H1 (cell line): ENCODE results near the gene TRIM61. TPM values are rescaled to one million over a fixed set of nuclear protein-coding genes. Genes with fewer than 3 reads are reported as not detected.
A peak's percentile ranks its signal among the peaks of the same experiment; 100 is the strongest.

Experiments used
- CTCF ChIA-PET: fragments of 300-600 bp; sonication (Branson Sonifier 250); formaldehyde crosslinking; loops from one replicate; lab custom pipeline; 2021; ENCODE audit not compliant: partially characterized antibody; lab: Charles Lee
- POLR2A ChIA-PET: fragments of 300-600 bp; sonication (Branson Sonifier 250); formaldehyde crosslinking; loops from one replicate; lab custom pipeline; 2021; ENCODE audit warnings: inconsistent platforms; ENCODE audit not compliant: partially characterized antibody; lab: Charles Lee
- DNase-seq, 2 experiments: peaks; one replicate each; pipeline versions ENCODE4 v3.0.0 to v3.0.0-alpha.2; 2010 to 2022; ENCODE audit warnings: low spot score in 2 of 2, low read depth in 1 of 2, mixed read lengths in 1 of 2
- FAIRE-seq: peaks from 2 replicates; lab custom pipeline; 2011; peaks lifted over from hg19 to GRCh38; lab: Jason Lieb, UNC
- H2AFZ ChIP-seq: 2 replicates; pipeline ENCODE4 v1.8.1; 2012; ENCODE audit warnings: low read length, inconsistent platforms
- H2AK5ac ChIP-seq: 2 replicates; pipeline ENCODE4 v1.6.1; 2013; ENCODE audit warnings: low read depth, low read length
- H2BK120ac ChIP-seq: replicated peaks from 2 replicates; pipeline ENCODE3; 2013; ENCODE audit warnings: low read depth, low read length, inconsistent platforms
- H2BK12ac ChIP-seq: 2 replicates; pipeline ENCODE4 v1.6.1; 2013; ENCODE audit warnings: low read depth, low read length
- H2BK15ac ChIP-seq: 2 replicates; pipeline ENCODE4 v1.6.1; 2013; ENCODE audit warnings: low read length
- H2BK20ac ChIP-seq: 2 replicates; pipeline ENCODE4 v1.6.1; 2013; ENCODE audit warnings: low read length
- H2BK5ac ChIP-seq: 2 replicates; pipeline ENCODE4 v1.6.1; 2013; ENCODE audit warnings: low read depth, low read length
- H3K14ac ChIP-seq: 2 replicates; pipeline ENCODE4 v1.6.1; 2013; ENCODE audit warnings: inconsistent platforms; ENCODE audit not compliant: insufficient read length
- H3K18ac ChIP-seq: 2 replicates; pipeline ENCODE4 v1.6.1; 2013; ENCODE audit warnings: low read length; ENCODE audit errors: extremely low read depth
- H3K23ac ChIP-seq: 2 replicates; pipeline ENCODE4 v1.6.1; 2013; ENCODE audit warnings: inconsistent platforms; ENCODE audit not compliant: insufficient read length
- H3K23me2 ChIP-seq: 2 replicates; pipeline ENCODE4 v1.6.1; 2013; ENCODE audit warnings: low read depth, low read length
- H3K27ac ChIP-seq: 2 replicates; pipeline ENCODE4 v1.6.1; 2011; ENCODE audit warnings: low read depth, low read length, inconsistent platforms
- H3K27me3 ChIP-seq, 4 experiments: replicated peaks in 1 of 4; 1 replicate in 1 of 4; 2 replicates in 3 of 4; pipeline versions ENCODE4 v1.6.1 to v1.8.1; 2011 to 2013; ENCODE audit warnings: low read length in 3 of 4, mild to moderate bottlenecking in 3 of 4, inconsistent platforms in 2 of 4, mixed read lengths in 2 of 4, moderate library complexity in 1 of 4; ENCODE audit not compliant: control insufficient read depth in 3 of 4, insufficient read depth in 3 of 4; ENCODE audit errors: extremely low read depth in 1 of 4
- H3K36me3 ChIP-seq, 4 experiments: 2 replicates each; pipeline versions ENCODE4 v1.6.1 to v1.8.1; 2011 to 2013; ENCODE audit warnings: mild to moderate bottlenecking in 4 of 4, low read length in 3 of 4, moderate library complexity in 2 of 4, control low read depth in 1 of 4, inconsistent platforms in 1 of 4; ENCODE audit not compliant: insufficient read depth in 4 of 4, control insufficient read depth in 2 of 4
- H3K4ac ChIP-seq: replicated peaks from 2 replicates; pipeline ENCODE3; 2013; ENCODE audit warnings: low read length, low read depth, mixed read lengths, inconsistent platforms; ENCODE audit not compliant: insufficient read length
- H3K4me1 ChIP-seq, 4 experiments: replicated peaks in 1 of 4; 1 replicate in 1 of 4; 2 replicates in 3 of 4; pipeline versions ENCODE4 v1.6.1 to v1.8.1; 2011 to 2013; ENCODE audit warnings: low read length in 3 of 4, inconsistent platforms in 2 of 4, mixed read lengths in 1 of 4; ENCODE audit not compliant: insufficient read depth in 4 of 4, control insufficient read depth in 3 of 4
- H3K4me2 ChIP-seq, 2 experiments: 2 replicates each; pipeline versions ENCODE4 v1.6.1 to v1.8.1; 2011 to 2013; ENCODE audit warnings: low read depth in 2 of 2, low read length in 2 of 2, control low read depth in 1 of 2, inconsistent platforms in 1 of 2, mild to moderate bottlenecking in 1 of 2; ENCODE audit not compliant: insufficient read depth in 1 of 2
- H3K4me3 ChIP-seq, 4 experiments: fragments of 200-600, 300-600 bp in 1 of 4; sonication (generic), shearing (Covaris generic), sonication (Bioruptor Twin) in 1 of 4; 2 replicates each; pipeline versions ENCODE4 v1.5.1 to v1.8.1; 2011 to 2016; ENCODE audit warnings: low read length in 4 of 4, low read depth in 3 of 4, control low read depth in 2 of 4, inconsistent platforms in 2 of 4, mild to moderate bottlenecking in 2 of 4, mixed read lengths in 1 of 4, moderate library complexity in 1 of 4; ENCODE audit not compliant: insufficient read depth in 2 of 4; ENCODE audit errors: extremely low read depth in 1 of 4
- H3K56ac ChIP-seq: replicated peaks from 2 replicates; pipeline ENCODE3; 2013; ENCODE audit warnings: low read depth, mild to moderate bottlenecking, mixed read lengths, low read length, inconsistent platforms; ENCODE audit not compliant: insufficient read length
- H3K79me1 ChIP-seq: 2 replicates; pipeline ENCODE4 v1.6.1; 2013; ENCODE audit warnings: low read depth, low read length, control low read depth
- H3K79me2 ChIP-seq, 2 experiments: 2 replicates each; pipeline versions ENCODE4 v1.6.1 to v1.8.1; 2012 to 2013; ENCODE audit warnings: low read length in 2 of 2, mild to moderate bottlenecking in 2 of 2, inconsistent platforms in 1 of 2; ENCODE audit not compliant: insufficient read depth in 2 of 2, control insufficient read depth in 1 of 2
- H3K9ac ChIP-seq, 4 experiments: replicated peaks in 1 of 4; 1 replicate in 1 of 4; 2 replicates in 3 of 4; pipeline versions ENCODE4 v1.6.1 to v1.8.1; 2011 to 2013; ENCODE audit warnings: low read depth in 3 of 4, low read length in 3 of 4, control low read depth in 2 of 4, mild to moderate bottlenecking in 2 of 4, moderate library complexity in 2 of 4, inconsistent platforms in 1 of 4; ENCODE audit errors: extremely low read depth in 1 of 4
- H3K9me3 ChIP-seq, 2 experiments: 2 replicates each; pipeline versions ENCODE4 v1.6.1 to v1.8.1; 2012 to 2013; ENCODE audit warnings: mild to moderate bottlenecking in 2 of 2, moderate library complexity in 2 of 2, control low read depth in 1 of 2, inconsistent platforms in 1 of 2, low read depth in 1 of 2, low read length in 1 of 2, mixed read lengths in 1 of 2; ENCODE audit not compliant: insufficient read depth in 2 of 2
- H4K20me1 ChIP-seq, 2 experiments: replicated peaks in 1 of 2; 2 replicates each; pipeline versions ENCODE3 to v1.8.1; 2011 to 2013; ENCODE audit warnings: inconsistent platforms in 2 of 2, low read length in 2 of 2, mild to moderate bottlenecking in 1 of 2; ENCODE audit not compliant: insufficient read depth in 2 of 2, control insufficient read depth in 1 of 2
- H4K5ac ChIP-seq: 2 replicates; pipeline ENCODE4 v1.6.1; 2013; ENCODE audit warnings: low read length, low read depth, mixed read lengths, inconsistent platforms; ENCODE audit not compliant: insufficient read length
- H4K8ac ChIP-seq: 2 replicates; pipeline ENCODE4 v1.8.0; 2013; ENCODE audit warnings: mild to moderate bottlenecking, moderate library complexity, low read length, inconsistent platforms; ENCODE audit not compliant: insufficient read depth; ENCODE audit errors: extremely low read depth
- H4K91ac ChIP-seq: replicated peaks from 2 replicates; pipeline ENCODE3; 2013; ENCODE audit warnings: low read length, mixed read lengths, inconsistent platforms; ENCODE audit not compliant: insufficient read length
- BCL11A ChIP-seq, 2 experiments: IDR thresholded peaks; one replicate each; pipeline ENCODE4 v1.6.1; 2011; ENCODE audit warnings: low read depth in 2 of 2, low read length in 2 of 2, mild to moderate bottlenecking in 2 of 2
- FOSL1 ChIP-seq: IDR thresholded peaks from 2 replicates; pipeline ENCODE4 v1.6.1; 2011; ENCODE audit warnings: mild to moderate bottlenecking, low read depth, low read length, moderate library complexity; ENCODE audit not compliant: insufficient read depth
- HDAC2 ChIP-seq, 2 experiments: fragments of 300-600 bp in 1 of 2; sonication (generic) in 1 of 2; IDR thresholded peaks; 2 replicates each; pipeline ENCODE4 v1.6.1; 2011 to 2012; ENCODE audit warnings: low read depth in 2 of 2, low read length in 2 of 2, mild to moderate bottlenecking in 2 of 2, moderate library complexity in 2 of 2, borderline replicate concordance in 1 of 2, inconsistent platforms in 1 of 2
- JUND ChIP-seq: IDR thresholded peaks from 2 replicates; pipeline ENCODE4 v1.6.1; 2011; ENCODE audit warnings: mild to moderate bottlenecking, improper control_type of control experiment, low read length
- KDM1A ChIP-seq: fragments of 200-600, 300-600 bp; sonication (generic); IDR thresholded peaks from 2 replicates; pipeline ENCODE4 v1.7.1; 2016; ENCODE audit warnings: mild to moderate bottlenecking, low read length, borderline replicate concordance
- MAFK ChIP-seq: IDR thresholded peaks from 2 replicates; pipeline ENCODE4 v1.6.1; 2012; ENCODE audit warnings: low read depth, mild to moderate bottlenecking, improper control_type of control experiment, low read length
- NRF1 ChIP-seq: IDR thresholded peaks from 2 replicates; pipeline ENCODE4 v1.6.1; 2011; ENCODE audit warnings: mild to moderate bottlenecking, low read depth, low read length, improper control_type of control experiment
- RAD21 ChIP-seq, 2 experiments: IDR thresholded peaks in 1 of 2; conservative IDR thresholded peaks in 1 of 2; 2 replicates each; pipeline ENCODE4 v1.6.1; 2011; ENCODE audit warnings: low read depth in 2 of 2, low read length in 2 of 2, improper control_type of control experiment in 1 of 2, inconsistent platforms in 1 of 2, mild to moderate bottlenecking in 1 of 2, moderate library complexity in 1 of 2
- SIN3A ChIP-seq, 2 experiments: IDR thresholded peaks in 1 of 2; conservative IDR thresholded peaks in 1 of 2; 2 replicates each; pipeline ENCODE4 v1.6.1; 2011 to 2012; ENCODE audit warnings: low read length in 2 of 2, improper control_type of control experiment in 1 of 2, low read depth in 1 of 2, mild to moderate bottlenecking in 1 of 2
- SIX5 ChIP-seq: IDR thresholded peaks from 2 replicates; pipeline ENCODE4 v1.6.1; 2011; ENCODE audit warnings: mild to moderate bottlenecking, low read depth, low read length
- SP4 ChIP-seq: IDR thresholded peaks from 2 replicates; pipeline ENCODE4 v1.6.1; 2012; ENCODE audit warnings: low read length, inconsistent platforms
- TCF12 ChIP-seq: IDR thresholded peaks from 2 replicates; pipeline ENCODE4 v1.6.1; 2011; ENCODE audit warnings: low read depth, mild to moderate bottlenecking, low read length
- WGBS, 2 experiments: shearing (Covaris generic) in 1 of 2; methylation state at CpG; one replicate each; pipeline versions ENCODE4 v1.1.6 to v1.1.7; 2013 to 2015; ENCODE audit warnings: low lambda C conversion rate in 2 of 2, mixed read lengths in 2 of 2, inconsistent platforms in 1 of 2, low coverage in 1 of 2, missing lambda C conversion rate in 1 of 2; ENCODE audit not compliant: insufficient replicate concordance in 2 of 2, insufficient coverage in 1 of 2, insufficient read length in 1 of 2; ENCODE audit errors: extremely low coverage in 1 of 2, missing lambda C conversion rate in 1 of 2; 5-methylcytosine and 5-hydroxymethylcytosine counted together
- polyA plus RNA-seq, 7 experiments: library from polyadenylated mRNA; depleted of rRNA in 3 of 7; stranded (reverse) in 5 of 7; unstranded in 2 of 7; fragments of >200 nt in 5 of 7; fragments of 200-250 nt in 2 of 7; gene quantifications; 1 replicate in 5 of 7; 2 replicates in 1 of 7; 4 replicates in 1 of 7; pipeline versions ENCODE4 v1.2.1 to v1.2.3, GENCODE V29; 2011 to 2013; ENCODE audit warnings: missing spikeins in 2 of 7, mixed read lengths in 2 of 7
- total RNA-seq: library from RNA; stranded (reverse); fragmentation: NEBNext Ultra II Directional; extraction: Animal tissue kit (Norgen Biotek cat#: 25700); gene quantifications from 2 replicates; pipeline ENCODE4 v1.2.1, GENCODE V29; 2021

TRIM61 gene
- total and polyA plus RNA-seq, 2 of the 8 experiments (the other 6 are each of a cell fraction or from before 2014, with no cell fraction given): 0.18 to 5.0 TPM

- no peak overlapping the region for H3K23ac ChIP-seq
- 87% methylated on average over 5 of the region's 5 CpGs; no CpG with 5 or more reads in 1 of the 2 experiments for WGBS, 2 experiments
- no peak for DNase-seq
- TF ChIP-seq SIN3A (conservative IDR thresholded peaks at IDR 0.05 in 1 of 2, IDR thresholded peaks at IDR 0.05 in 1 of 2; ENCODE audit: low read depth in 1 of 2, low read length in 2 of 2) (no peak), SIX5 (no peak), RAD21 (IDR thresholded peaks at IDR 0.05 in 1 of 2, conservative IDR thresholded peaks at IDR 0.05 in 1 of 2; ENCODE audit: low read depth in 2 of 2, low read length in 2 of 2) (no peak), SP4 (no peak), JUND (no peak), HDAC2 (IDR thresholded peaks at IDR 0.05; ENCODE audit: borderline replicate concordance in 1 of 2, low read depth in 2 of 2, low read length in 2 of 2) (no peak), TCF12 (no peak), MAFK (no peak), KDM1A (no peak), FOSL1 (no peak), BCL11A (IDR thresholded peaks at IDR 0.05; ENCODE audit: low read depth in 2 of 2, low read length in 2 of 2) (no peak), NRF1 (no peak)
Measured at GRCh38 chr4:164945146-164945545, 32.3 kb downstream of the TRIM61 start.

More at GRCh38 chr4:164945146-164945545, 32.3 kb downstream of the TRIM61 start:
- Histone ChIP-seq H2BK12ac (no peak overlapping the region), H3K18ac (no peak overlapping the region), H3K27ac (no peak overlapping the region), H2BK20ac (no peak overlapping the region), H3K4me2 (no peak overlapping the region), H2BK15ac (no peak overlapping the region), H2AK5ac (no peak overlapping the region), H3K4me1 (no peaks in the 10 kb centered on the region), H4K20me1 (no peaks in the 10 kb centered on the region), H3K56ac (no peak overlapping the region), H4K5ac (no peak overlapping the region), H3K23me2 (no peaks in the 10 kb centered on the region), H3K79me1 (no peaks in the 10 kb centered on the region), H3K9me3 (no peaks in the 10 kb centered on the region), H3K4ac (no peak overlapping the region), H3K27me3 (no peaks in the 10 kb centered on the region), H2BK5ac (no peak overlapping the region), H3K14ac (no peak overlapping the region), H2BK120ac (no peak overlapping the region), H4K91ac (no peak overlapping the region), H3K4me3 (no peak overlapping the region), H2AFZ (peak overlapping the region; percentile 67; the same call in 1 of the 2 replicates), H4K8ac (no peak overlapping the region), H3K79me2 (no peaks in the 10 kb centered on the region), H3K36me3 (no peaks in the 10 kb centered on the region), H3K9ac (no peak overlapping the region)
- ChIA-PET CTCF (interaction anchor here (0.6 to 2.8 kb wide), 6 partner anchors 9 to 480 kb away, joined by 3 to 25 read pairs (median 4); no protein-coding TSS in a partner anchor), POLR2A (no interaction called here)
- no peak for FAIRE-seq
